Vagina (tissue), 2 donors: ENCODE data around the gene MAB21L2. TPM values are rescaled to one million over a fixed set of nuclear protein-coding genes. Genes with fewer than 3 reads are reported as not detected.
A peak's percentile ranks its signal among the peaks of the same experiment; 100 is the strongest.
"Not testable (repeated sequence)": the region's sequence is repeated elsewhere in the genome, so short reads cannot be mapped to it uniquely, and the experiment has no call there.

Source experiments
- DNase-seq, 2 donors: peaks; one replicate each; pipeline ENCODE4 v3.0.0-alpha.2; 2017; ENCODE audit errors: extremely low spot score in 2 of 2
- H3K27ac ChIP-seq: fragments of 200-600 bp; sonication (generic); one replicate; pipeline ENCODE4 v1.5.1; 2019
- H3K27me3 ChIP-seq: fragments of 200-600 bp; sonication (generic); one replicate; pipeline ENCODE4 v1.5.1; 2019
- H3K36me3 ChIP-seq, 2 donors: fragments of 200-600 bp; sonication (generic); one replicate each; pipeline ENCODE4 v1.5.1; 2017 to 2019
- H3K4me1 ChIP-seq: fragments of 200-600 bp; sonication (generic); one replicate; pipeline ENCODE4 v1.5.1; 2019
- H3K4me3 ChIP-seq, 2 donors: fragments of 200-600 bp; sonication (generic); 1 replicate in 1 of 2; 2 replicates in 1 of 2; pipeline ENCODE4 v1.5.1; 2016 to 2019
- H3K9me3 ChIP-seq: fragments of 200-600 bp; sonication (generic); one replicate; pipeline ENCODE4 v1.5.1; 2019
- CTCF ChIP-seq, 3 experiments: fragments of 450-650 bp in 2 of 3; fragments of 200-600 bp in 1 of 3; sonication (generic) in 1 of 3; IDR thresholded peaks; one replicate each; pipeline ENCODE4 v1.5.1; 2017 to 2019; ENCODE audit warnings: antibody characterized with exemption in 3 of 3, mild to moderate bottlenecking in 2 of 3, moderate library complexity in 2 of 3
- POLR2A ChIP-seq, 2 donors: fragments of 450-650 bp; IDR thresholded peaks; one replicate each; pipeline ENCODE4 v1.6.1; 2017; ENCODE audit warnings: antibody characterized with exemption in 2 of 2, mild to moderate bottlenecking in 2 of 2, moderate library complexity in 2 of 2
- POLR2AphosphoS5 ChIP-seq, 2 donors: sonication (generic); formaldehyde crosslinking; IDR thresholded peaks; one replicate each; pipeline ENCODE4 v1.9.0; 2017; ENCODE audit warnings: antibody characterized with exemption in 2 of 2, mild to moderate bottlenecking in 2 of 2, low read depth in 1 of 2; ENCODE audit not compliant: insufficient read depth in 1 of 2
- intact Hi-C: fragments of 100-400 bp; cut with DNase I; formaldehyde crosslinking; loops from one replicate; pipeline ENCODE4 v1.15.1; 2023
- total RNA-seq: library from RNA; depleted of rRNA; stranded (reverse); fragments of >200 nt; gene quantifications from one replicate; pipeline ENCODE4 v1.2.3, GENCODE V29; 2016

MAB21L2 gene
- 0.25 TPM for total RNA-seq

- no peaks in the 10 kb centered on the region for H3K9me3 ChIP-seq
- no peaks in the 10 kb centered on the region for H3K4me1 ChIP-seq
- no peak for DNase-seq
- H3K27me3 ChIP-seq: no peaks in the 10 kb centered on the region
- no peak for TF ChIP-seq POLR2A (IDR thresholded peaks at IDR 0.05)
- TF ChIP-seq CTCF (IDR thresholded peaks at IDR 0.05): no peak
- no peak for TF ChIP-seq POLR2AphosphoS5 (IDR thresholded peaks at IDR 0.05; ENCODE audit: insufficient read depth in 1 of 2, low read depth in 1 of 2)
- H3K27ac ChIP-seq: no peak within 1 kb of the TSS
- H3K36me3 ChIP-seq: peaks cover 0 to 13% of the 10 kb centered on the region in 2 donors
- peak within 1 kb of the TSS; percentile 21 to 30 for H3K4me3 ChIP-seq
- intact Hi-C loops: no loop called here
These were observed at the start of gene MAB21L2 for GRCh38 chr4:150582146-150582872. Gene MAB21L2, plus strand, starts transcription at chr4:150582151. Its CDS starts 879 bp downstream, at chr4:150583030.

- H3K36me3 ChIP-seq: no peaks in the 10 kb centered on the region
- DNase-seq: no peak
- no peaks in the 10 kb centered on the region for H3K27me3 ChIP-seq
- intact Hi-C loops: no loop called here
- no peak overlapping the region for H3K4me3 ChIP-seq
- TF ChIP-seq POLR2AphosphoS5 (IDR thresholded peaks at IDR 0.05; ENCODE audit: insufficient read depth in 1 of 2, low read depth in 1 of 2): no peak
- no peak for TF ChIP-seq CTCF (IDR thresholded peaks at IDR 0.05)
- no peak for TF ChIP-seq POLR2A (IDR thresholded peaks at IDR 0.05)
- no peaks in the 10 kb centered on the region for H3K9me3 ChIP-seq
- H3K4me1 ChIP-seq: no peaks in the 10 kb centered on the region
- no peak overlapping the region for H3K27ac ChIP-seq
These were observed 48.3 kb upstream of the MAB21L2 start for GRCh38 chr4:150533673-150534072.

GRCh38 chr4:150534818-150535217 lies 47.1 kb upstream of the MAB21L2 start:
- no peak overlapping the region for H3K4me3 ChIP-seq
- H3K27ac ChIP-seq: no peak overlapping the region
- no peaks in the 10 kb centered on the region for H3K36me3 ChIP-seq
- intact Hi-C loops: no loop called here
- no peak for TF ChIP-seq POLR2AphosphoS5 (IDR thresholded peaks at IDR 0.05; ENCODE audit: insufficient read depth in 1 of 2, low read depth in 1 of 2)
- no peak for TF ChIP-seq POLR2A (IDR thresholded peaks at IDR 0.05)
- no peak for TF ChIP-seq CTCF (IDR thresholded peaks at IDR 0.05)
- no peaks in the 10 kb centered on the region for H3K27me3 ChIP-seq
- no peaks in the 10 kb centered on the region for H3K4me1 ChIP-seq
- no peaks in the 10 kb centered on the region for H3K9me3 ChIP-seq
- DNase-seq: no peak

- H3K27ac ChIP-seq, H3K4me1 ChIP-seq, H3K4me3 ChIP-seq, H3K27me3 ChIP-seq, H3K36me3 ChIP-seq, H3K9me3 ChIP-seq, DNase-seq, intact Hi-C loops: not testable (repeated sequence)
These were observed 44.0 kb upstream of the MAB21L2 start for GRCh38 chr4:150537911-150538310.

- H3K4me3 ChIP-seq: no peak overlapping the region
- no peaks in the 10 kb centered on the region for H3K4me1 ChIP-seq
- H3K27ac ChIP-seq: no peak overlapping the region
- H3K9me3 ChIP-seq: no peaks in the 10 kb centered on the region
- intact Hi-C loops: no loop called here
- H3K36me3 ChIP-seq: no peaks in the 10 kb centered on the region
- TF ChIP-seq CTCF (IDR thresholded peaks at IDR 0.05) (no peak), POLR2AphosphoS5 (IDR thresholded peaks at IDR 0.05; ENCODE audit: insufficient read depth in 1 of 2, low read depth in 1 of 2) (no peak), POLR2A (IDR thresholded peaks at IDR 0.05) (no peak)
- DNase-seq: no peak
- H3K27me3 ChIP-seq: no peaks in the 10 kb centered on the region
These were observed 41.4 kb upstream of the MAB21L2 start for GRCh38 chr4:150540536-150540935.
